Liver (tissue), 9 donors: Measurements from ENCODE around the gene COL11A2. TPM values are rescaled to one million over a fixed set of nuclear protein-coding genes. Genes with fewer than 3 reads are reported as not detected.

Experiments
- DNase-seq: peaks from one replicate; pipeline ENCODE4 v3.0.0-alpha.2; 2017; ENCODE audit warnings: low spot score
- H3K27ac ChIP-seq, 2 donors: one replicate each; pipeline ENCODE4 v1.7.0; 2013; ENCODE audit warnings: inconsistent platforms in 2 of 2, low read length in 2 of 2, control low read depth in 1 of 2, low read depth in 1 of 2, mild to moderate bottlenecking in 1 of 2
- H3K27me3 ChIP-seq, 4 donors: one replicate each; pipeline versions ENCODE4 v1.6.1 to v1.7.0; 2013; ENCODE audit warnings: low read length in 3 of 4, inconsistent platforms in 1 of 4, mild to moderate bottlenecking in 1 of 4, moderate library complexity in 1 of 4; ENCODE audit not compliant: control insufficient read depth in 4 of 4, insufficient read depth in 4 of 4
- H3K36me3 ChIP-seq, 4 donors: one replicate each; pipeline versions ENCODE4 v1.6.1 to v1.7.0; 2013; ENCODE audit warnings: low read length in 3 of 4, mild to moderate bottlenecking in 3 of 4, low read depth in 1 of 4, moderate library complexity in 1 of 4; ENCODE audit not compliant: control insufficient read depth in 4 of 4, insufficient read depth in 3 of 4
- H3K4me1 ChIP-seq, 4 donors: one replicate each; pipeline versions ENCODE4 v1.6.1 to v1.7.0; 2013; ENCODE audit warnings: low read length in 3 of 4, mild to moderate bottlenecking in 3 of 4, moderate library complexity in 1 of 4; ENCODE audit not compliant: control insufficient read depth in 4 of 4, insufficient read depth in 4 of 4
- H3K4me3 ChIP-seq, 3 donors: one replicate each; pipeline versions ENCODE4 v1.6.1 to v1.7.0; 2013; ENCODE audit warnings: low read length in 3 of 3, control low read depth in 1 of 3, low read depth in 1 of 3, mild to moderate bottlenecking in 1 of 3
- H3K9ac ChIP-seq, 2 donors: one replicate each; pipeline ENCODE4 v1.7.0; 2013; ENCODE audit warnings: low read length in 2 of 2, mild to moderate bottlenecking in 2 of 2, moderate library complexity in 2 of 2, control low read depth in 1 of 2, low read depth in 1 of 2
- H3K9me3 ChIP-seq, 4 donors: one replicate each; pipeline versions ENCODE4 v1.6.1 to v1.7.0; 2013; ENCODE audit warnings: low read length in 3 of 4; ENCODE audit not compliant: control insufficient read depth in 4 of 4
- ATF3 ChIP-seq: IDR thresholded peaks from 2 replicates; pipeline ENCODE4 v1.6.1; 2016; ENCODE audit warnings: antibody characterized with exemption
- EGR1 ChIP-seq, 2 donors: IDR thresholded peaks; 2 replicates each; pipeline ENCODE4 v1.6.1; 2016 to 2018; ENCODE audit warnings: antibody characterized with exemption in 2 of 2, low read depth in 2 of 2
- FOXA2 ChIP-seq: IDR thresholded peaks from 2 replicates; pipeline ENCODE4 v1.6.1; 2016; ENCODE audit warnings: antibody characterized with exemption
- GABPA ChIP-seq, 2 donors: IDR thresholded peaks in 1 of 2; conservative IDR thresholded peaks in 1 of 2; 2 replicates each; pipeline ENCODE4 v1.6.1; 2016; ENCODE audit warnings: antibody characterized with exemption in 2 of 2, mild to moderate bottlenecking in 1 of 2, moderate library complexity in 1 of 2
- HNF4G ChIP-seq: IDR thresholded peaks from 2 replicates; pipeline ENCODE4 v1.6.1; 2016; ENCODE audit warnings: antibody characterized with exemption
- NR2F2 ChIP-seq: IDR thresholded peaks from 2 replicates; pipeline ENCODE4 v1.6.1; 2016; ENCODE audit warnings: antibody characterized with exemption
- RXRA ChIP-seq, 2 donors: IDR thresholded peaks; 2 replicates each; pipeline ENCODE4 v1.6.1; 2017 to 2018; ENCODE audit warnings: antibody characterized with exemption in 2 of 2, mild to moderate bottlenecking in 1 of 2
- ZBTB33 ChIP-seq: IDR thresholded peaks from 2 replicates; pipeline ENCODE4 v1.6.1; 2016; ENCODE audit warnings: antibody characterized with exemption
- WGBS: extraction: QIAGEN DNeasy Blood & Tissue Kit; methylation state at CpG from one replicate; pipeline ENCODE4 v1.1.7; 2013; 5-methylcytosine and 5-hydroxymethylcytosine counted together
- polyA plus RNA-seq, 2 donors: library from polyadenylated mRNA; stranded (reverse) in 1 of 2; unstranded in 1 of 2; fragments of 200-250 nt in 1 of 2; fragments of >200 nt in 1 of 2; fragmentation: Nextera tagmentation in 1 of 2; extraction: Ambion mirVana in 1 of 2; gene quantifications; one replicate each; pipeline versions ENCODE4 v1.2.1 to v1.2.3, GENCODE V29; 2013 to 2015
- total RNA-seq, 2 donors: library from RNA; depleted of rRNA; stranded (reverse); fragments of >200 nt; gene quantifications; one replicate each; pipeline ENCODE4 v1.2.3, GENCODE V29; 2014
- TF ChIP-seq, protein P1 (sequence below): IDR thresholded peaks from 2 replicates; pipeline ENCODE4 v1.6.1; 2016; ENCODE audit warnings: antibody characterized with exemption
- TF ChIP-seq, protein P2 (sequence below): IDR thresholded peaks from 2 replicates; pipeline ENCODE4 v1.6.1; 2016; ENCODE audit warnings: antibody characterized with exemption, mild to moderate bottlenecking
- TF ChIP-seq, protein P3 (sequence below): fragments of 150-350 bp; IDR thresholded peaks from 2 replicates; pipeline ENCODE4 v1.5.1; 2017; ENCODE audit warnings: improper control_type of control experiment, low read depth, low read length; ENCODE audit not compliant: missing input control
- donor health status: healthy.
- donor health status: healthy.
- donor health status: healthy.
- donor health status: healthy.
- donor health status: healthy.

The COL11A2 gene
- total and polyA plus RNA-seq, 4 donors = 0.15 to 0.59 (median 0.27) TPM

DNA sequence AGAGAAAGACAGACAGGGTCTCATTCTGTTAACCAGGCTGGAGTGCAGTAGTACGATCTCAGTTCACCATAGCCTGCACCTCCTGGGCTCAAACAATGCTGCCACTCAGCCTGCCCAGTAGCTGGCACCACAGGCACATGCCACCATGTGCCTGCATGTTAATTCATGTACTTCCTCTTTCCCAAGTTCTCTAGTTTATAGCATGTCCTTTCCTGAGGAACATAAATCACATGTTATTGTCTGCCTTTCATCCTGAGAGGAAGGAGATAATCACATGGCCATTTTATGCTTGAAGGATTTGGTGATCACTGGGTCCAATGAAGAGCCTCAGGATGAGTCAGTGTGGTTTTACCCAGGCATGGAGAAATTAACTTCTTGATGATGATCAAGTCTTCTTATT lies 47.9 kb downstream of the COL11A2 start:
- peaks cover 0 to 2% (median 0%) of the 10 kb centered on the region in 4 donors for H3K27me3 ChIP-seq
- H3K4me3 ChIP-seq = no peak overlapping the region
- DNase-seq = no peak
- H3K4me1 ChIP-seq = no peaks in the 10 kb centered on the region
- TF ChIP-seq, protein P1, sequence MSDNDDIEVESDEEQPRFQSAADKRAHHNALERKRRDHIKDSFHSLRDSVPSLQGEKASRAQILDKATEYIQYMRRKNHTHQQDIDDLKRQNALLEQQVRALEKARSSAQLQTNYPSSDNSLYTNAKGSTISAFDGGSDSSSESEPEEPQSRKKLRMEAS = peak; percentile 33
- no peak for TF ChIP-seq ATF3
- TF ChIP-seq GABPA (IDR thresholded peaks at IDR 0.05 in 1 of 2, conservative IDR thresholded peaks at IDR 0.05 in 1 of 2) = no peak
- no peak for TF ChIP-seq HNF4G
- H3K9ac ChIP-seq = no peak overlapping the region
- no peaks in the 10 kb centered on the region for H3K9me3 ChIP-seq
- WGBS = 40% methylated on average over 1 of the region's 1 CpG
- no peak overlapping the region for H3K27ac ChIP-seq
- H3K36me3 ChIP-seq = no peaks in the 10 kb centered on the region

- no peak overlapping the region for H3K27ac ChIP-seq
- H3K27me3 ChIP-seq = peaks cover 0 to 2% (median 0%) of the 10 kb centered on the region in 4 donors
- H3K4me3 ChIP-seq = no peak overlapping the region
- no peak overlapping the region for H3K9ac ChIP-seq
- no peaks in the 10 kb centered on the region for H3K9me3 ChIP-seq
- 66% methylated on average over 14 of the region's 14 CpGs for WGBS
- TF ChIP-seq ATF3 (no peak), ZBTB33 (no peak), EGR1 (IDR thresholded peaks at IDR 0.05; ENCODE audit: low read depth in 2 of 2) (no peak), FOXA2 (no peak), RXRA (IDR thresholded peaks at IDR 0.05) (no peak), NR2F2 (no peak)
- TF ChIP-seq, protein P2, sequence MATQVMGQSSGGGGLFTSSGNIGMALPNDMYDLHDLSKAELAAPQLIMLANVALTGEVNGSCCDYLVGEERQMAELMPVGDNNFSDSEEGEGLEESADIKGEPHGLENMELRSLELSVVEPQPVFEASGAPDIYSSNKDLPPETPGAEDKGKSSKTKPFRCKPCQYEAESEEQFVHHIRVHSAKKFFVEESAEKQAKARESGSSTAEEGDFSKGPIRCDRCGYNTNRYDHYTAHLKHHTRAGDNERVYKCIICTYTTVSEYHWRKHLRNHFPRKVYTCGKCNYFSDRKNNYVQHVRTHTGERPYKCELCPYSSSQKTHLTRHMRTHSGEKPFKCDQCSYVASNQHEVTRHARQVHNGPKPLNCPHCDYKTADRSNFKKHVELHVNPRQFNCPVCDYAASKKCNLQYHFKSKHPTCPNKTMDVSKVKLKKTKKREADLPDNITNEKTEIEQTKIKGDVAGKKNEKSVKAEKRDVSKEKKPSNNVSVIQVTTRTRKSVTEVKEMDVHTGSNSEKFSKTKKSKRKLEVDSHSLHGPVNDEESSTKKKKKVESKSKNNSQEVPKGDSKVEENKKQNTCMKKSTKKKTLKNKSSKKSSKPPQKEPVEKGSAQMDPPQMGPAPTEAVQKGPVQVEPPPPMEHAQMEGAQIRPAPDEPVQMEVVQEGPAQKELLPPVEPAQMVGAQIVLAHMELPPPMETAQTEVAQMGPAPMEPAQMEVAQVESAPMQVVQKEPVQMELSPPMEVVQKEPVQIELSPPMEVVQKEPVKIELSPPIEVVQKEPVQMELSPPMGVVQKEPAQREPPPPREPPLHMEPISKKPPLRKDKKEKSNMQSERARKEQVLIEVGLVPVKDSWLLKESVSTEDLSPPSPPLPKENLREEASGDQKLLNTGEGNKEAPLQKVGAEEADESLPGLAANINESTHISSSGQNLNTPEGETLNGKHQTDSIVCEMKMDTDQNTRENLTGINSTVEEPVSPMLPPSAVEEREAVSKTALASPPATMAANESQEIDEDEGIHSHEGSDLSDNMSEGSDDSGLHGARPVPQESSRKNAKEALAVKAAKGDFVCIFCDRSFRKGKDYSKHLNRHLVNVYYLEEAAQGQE = no peak
- TF ChIP-seq, protein P3, sequence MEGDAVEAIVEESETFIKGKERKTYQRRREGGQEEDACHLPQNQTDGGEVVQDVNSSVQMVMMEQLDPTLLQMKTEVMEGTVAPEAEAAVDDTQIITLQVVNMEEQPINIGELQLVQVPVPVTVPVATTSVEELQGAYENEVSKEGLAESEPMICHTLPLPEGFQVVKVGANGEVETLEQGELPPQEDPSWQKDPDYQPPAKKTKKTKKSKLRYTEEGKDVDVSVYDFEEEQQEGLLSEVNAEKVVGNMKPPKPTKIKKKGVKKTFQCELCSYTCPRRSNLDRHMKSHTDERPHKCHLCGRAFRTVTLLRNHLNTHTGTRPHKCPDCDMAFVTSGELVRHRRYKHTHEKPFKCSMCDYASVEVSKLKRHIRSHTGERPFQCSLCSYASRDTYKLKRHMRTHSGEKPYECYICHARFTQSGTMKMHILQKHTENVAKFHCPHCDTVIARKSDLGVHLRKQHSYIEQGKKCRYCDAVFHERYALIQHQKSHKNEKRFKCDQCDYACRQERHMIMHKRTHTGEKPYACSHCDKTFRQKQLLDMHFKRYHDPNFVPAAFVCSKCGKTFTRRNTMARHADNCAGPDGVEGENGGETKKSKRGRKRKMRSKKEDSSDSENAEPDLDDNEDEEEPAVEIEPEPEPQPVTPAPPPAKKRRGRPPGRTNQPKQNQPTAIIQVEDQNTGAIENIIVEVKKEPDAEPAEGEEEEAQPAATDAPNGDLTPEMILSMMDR = no peak
- no peaks in the 10 kb centered on the region for H3K4me1 ChIP-seq
- no peaks in the 10 kb centered on the region for H3K36me3 ChIP-seq
- no peak for DNase-seq
Measured at GRCh38 chr6:33143113-33143770, 49.0 kb downstream of the COL11A2 start.
